SK-N-MC (cell line): ENCODE data around the gene COA4.

ENCODE experiments used
- EZH2 ChIP-seq: fragments of 200-600 bp; sonication (generic); IDR thresholded peaks from one replicate; pipeline ENCODE4 v1.6.1; 2017; ENCODE audit warnings: antibody characterized with exemption
- POLR2AphosphoS5 ChIP-seq: IDR thresholded peaks from 2 replicates; pipeline ENCODE4 v1.6.1; 2012; ENCODE audit warnings: mild to moderate bottlenecking, low read depth, low read length, borderline replicate concordance

DNA sequence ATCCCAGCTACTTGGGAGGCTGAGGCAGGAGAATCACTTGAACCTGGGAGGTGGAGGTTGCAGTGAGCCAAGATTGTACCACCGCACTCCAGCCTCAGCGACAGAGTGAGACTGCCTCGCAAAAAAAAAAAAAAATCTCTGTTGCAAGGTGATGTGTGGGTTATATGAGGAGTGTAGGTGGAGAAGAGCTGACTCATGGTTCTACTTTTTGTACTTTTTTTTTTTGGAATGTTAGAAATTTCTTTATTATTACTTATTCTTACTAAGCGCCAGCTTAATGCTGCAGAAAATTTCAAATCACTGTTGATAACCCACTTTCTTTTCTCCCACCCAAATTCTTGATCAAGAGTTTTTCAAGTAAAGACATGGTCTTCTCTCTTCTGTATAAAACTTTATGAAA is 44.5 kb upstream of the COA4 start:
- TF ChIP-seq EZH2: no peak
- no peak for TF ChIP-seq POLR2AphosphoS5
